CD1c-positive myeloid dendritic cell (primary cell): ENCODE measurements around the gene ITGA2.
A peak's percentile ranks its signal among the peaks of the same experiment; 100 is the strongest.

Experiments used
- DNase-seq: peaks from one replicate; pipeline ENCODE4 v3.0.0-alpha.2; 2016; ENCODE audit errors: extremely low spot score

ITGA2 gene

GRCh38 chr5:53017794-53018391 lies 28.7 kb downstream of the ITGA2 start:
- DNase-seq = no peak

DNA sequence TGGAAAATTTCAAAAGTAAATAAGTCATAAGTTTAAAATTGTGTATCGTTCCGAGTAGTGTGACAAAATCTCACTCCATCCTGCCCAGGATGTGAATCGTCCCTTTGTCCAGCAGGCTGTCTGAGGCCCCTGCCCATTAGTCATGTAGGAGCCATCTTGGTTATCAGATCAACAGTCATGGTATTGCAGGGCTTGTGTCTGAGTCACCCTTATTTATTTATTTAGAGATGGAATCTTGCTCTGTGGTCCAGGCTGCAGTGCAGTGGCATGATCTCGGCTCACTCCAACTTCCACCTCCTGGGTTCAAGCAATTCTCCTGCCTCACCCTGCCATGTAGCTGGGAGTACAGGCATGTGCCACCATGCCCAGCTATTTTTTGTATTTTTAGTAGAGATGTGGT lies 30.2 kb downstream of the ITGA2 start:
- no peak for DNase-seq

DNA sequence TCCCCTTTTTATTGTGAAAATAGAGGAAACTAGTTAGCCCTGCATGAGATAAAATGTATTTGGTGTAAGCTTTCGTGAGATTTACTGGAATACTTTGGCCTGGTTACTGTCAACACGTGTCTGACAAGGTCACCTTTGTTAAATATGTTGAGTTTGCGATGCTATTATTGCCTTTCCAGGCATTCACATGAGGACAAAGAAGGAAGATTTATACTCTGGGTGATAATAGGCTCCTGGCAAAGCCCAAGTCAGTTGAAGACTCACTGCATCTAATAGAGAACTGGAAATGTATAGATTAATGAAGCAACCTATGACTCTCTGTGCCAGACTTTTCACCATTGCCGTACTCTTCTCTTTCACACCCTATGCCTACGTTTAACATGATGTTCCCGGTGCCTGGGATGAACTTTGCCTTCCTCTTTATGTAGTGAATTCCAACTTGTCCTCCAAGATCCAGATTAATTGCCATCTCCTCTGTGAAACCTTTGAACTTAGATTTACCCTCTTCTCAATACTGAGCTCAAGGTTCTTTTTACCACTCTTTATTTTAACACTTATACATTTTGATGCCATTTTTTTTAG lies 33.9 kb downstream of the ITGA2 start:
- no peak for DNase-seq

- peak; percentile 85 for DNase-seq
These were observed 34.8 kb downstream of the ITGA2 start for GRCh38 chr5:53023969-53024368.

DNA sequence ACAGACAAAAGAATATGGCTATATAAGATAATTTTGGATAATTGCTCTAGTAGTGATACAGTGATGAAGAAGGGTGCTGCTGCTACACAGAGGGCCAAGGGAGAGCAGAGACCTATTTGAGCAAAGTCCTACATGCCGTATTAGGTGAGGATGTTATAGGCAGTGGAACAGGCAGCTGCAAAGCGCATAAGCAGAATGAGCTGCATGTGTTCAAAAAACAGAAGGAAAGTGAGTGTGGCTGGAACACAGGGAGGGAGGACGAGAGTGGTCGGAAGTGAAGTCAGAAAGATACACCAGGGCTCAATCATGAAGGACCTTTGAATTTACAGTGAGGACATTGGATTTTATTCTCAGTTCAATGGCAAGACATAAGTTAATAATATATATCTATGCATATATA lies 35.4 kb downstream of the ITGA2 start:
- no peak for DNase-seq

- DNase-seq = no peak
These were observed 36.3 kb downstream of the ITGA2 start for GRCh38 chr5:53025487-53025886.

DNA sequence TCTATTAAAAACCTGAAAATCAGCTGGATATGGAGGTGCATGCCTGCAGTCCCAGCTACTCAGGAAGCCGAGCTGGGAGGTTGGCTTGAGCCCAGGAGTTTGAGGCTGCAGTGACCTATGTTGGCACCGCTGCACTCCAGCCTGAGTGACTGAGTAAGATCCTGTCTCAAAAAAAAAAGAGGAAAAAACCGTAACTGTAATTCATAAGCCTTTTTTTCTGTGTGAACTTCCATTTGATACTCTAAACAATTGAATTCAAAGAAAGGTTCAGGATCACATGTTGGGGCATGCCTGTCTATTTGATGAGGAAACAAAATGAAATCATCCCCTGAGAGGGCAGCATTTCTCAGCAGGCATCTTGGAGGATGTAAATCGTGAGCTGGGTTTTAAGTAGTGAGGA lies 38.8 kb downstream of the ITGA2 start:
- DNase-seq = no peak

- DNase-seq = no peak
These were observed 40.5 kb downstream of the ITGA2 start for GRCh38 chr5:53029608-53030007.

GRCh38 chr5:53030893-53031292 lies 41.7 kb downstream of the ITGA2 start:
- DNase-seq = no peak

DNA sequence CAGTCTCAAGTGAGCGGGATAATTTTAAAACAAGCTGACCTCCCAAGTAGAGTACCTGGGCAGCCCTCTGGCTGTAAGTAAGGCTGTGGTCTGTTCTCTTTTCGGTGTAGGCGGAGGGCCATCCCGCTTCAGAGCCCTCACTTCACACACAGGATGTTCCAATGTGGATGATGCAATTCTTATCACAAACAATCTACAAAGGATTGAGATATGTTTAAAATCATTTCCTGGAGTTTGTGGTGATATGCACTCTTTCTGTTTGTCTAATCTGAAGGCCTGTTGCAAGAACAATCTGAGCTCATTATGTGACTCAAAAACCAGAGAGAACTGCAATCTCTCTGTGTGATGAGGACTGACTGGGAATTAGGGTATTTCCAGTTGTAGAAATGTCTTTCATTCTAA lies 42.5 kb downstream of the ITGA2 start:
- no peak for DNase-seq

DNA sequence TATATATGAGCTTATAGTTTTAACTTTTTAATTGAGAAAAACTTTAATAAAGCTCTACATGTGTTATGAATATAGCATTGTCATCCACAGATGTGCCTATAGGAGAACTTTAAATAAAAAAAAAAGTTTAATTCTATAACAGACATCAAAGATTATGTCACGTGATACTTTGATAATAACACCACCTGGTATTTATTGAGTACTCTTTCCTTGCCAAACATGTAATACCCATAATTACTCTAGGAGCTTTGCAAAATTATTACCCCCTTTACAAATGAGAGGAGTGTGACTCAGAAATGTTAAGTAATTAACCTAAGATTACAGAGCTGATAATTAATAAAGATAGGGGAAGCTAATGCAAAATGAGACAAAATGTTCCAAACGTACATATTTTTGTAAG lies 43.0 kb downstream of the ITGA2 start:
- no peak for DNase-seq

DNA sequence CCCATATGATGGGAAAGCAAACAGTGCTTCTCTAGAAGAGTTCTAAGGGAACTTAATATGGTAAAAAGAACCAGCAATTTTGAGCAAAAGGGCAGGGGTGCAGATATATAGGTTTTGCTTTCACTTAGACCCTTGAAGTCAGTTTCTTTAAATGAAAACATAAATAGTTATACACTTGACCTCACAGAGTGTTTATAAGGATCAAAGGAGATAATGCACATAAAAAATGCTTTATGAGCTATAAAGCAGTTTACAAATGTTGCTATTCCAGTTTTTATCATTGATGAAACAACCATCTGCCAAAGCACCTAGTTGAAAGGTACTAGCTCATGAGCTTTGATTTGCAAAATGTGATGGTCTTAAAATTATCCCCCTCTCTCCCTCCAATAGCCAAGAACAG lies 45.7 kb downstream of the ITGA2 start:
- no peak for DNase-seq

- DNase-seq = no peak
These were observed 46.8 kb downstream of the ITGA2 start for GRCh38 chr5:53035868-53036381.

- no peak for DNase-seq
These were observed 48.1 kb downstream of the ITGA2 start for GRCh38 chr5:53037141-53037859.

DNA sequence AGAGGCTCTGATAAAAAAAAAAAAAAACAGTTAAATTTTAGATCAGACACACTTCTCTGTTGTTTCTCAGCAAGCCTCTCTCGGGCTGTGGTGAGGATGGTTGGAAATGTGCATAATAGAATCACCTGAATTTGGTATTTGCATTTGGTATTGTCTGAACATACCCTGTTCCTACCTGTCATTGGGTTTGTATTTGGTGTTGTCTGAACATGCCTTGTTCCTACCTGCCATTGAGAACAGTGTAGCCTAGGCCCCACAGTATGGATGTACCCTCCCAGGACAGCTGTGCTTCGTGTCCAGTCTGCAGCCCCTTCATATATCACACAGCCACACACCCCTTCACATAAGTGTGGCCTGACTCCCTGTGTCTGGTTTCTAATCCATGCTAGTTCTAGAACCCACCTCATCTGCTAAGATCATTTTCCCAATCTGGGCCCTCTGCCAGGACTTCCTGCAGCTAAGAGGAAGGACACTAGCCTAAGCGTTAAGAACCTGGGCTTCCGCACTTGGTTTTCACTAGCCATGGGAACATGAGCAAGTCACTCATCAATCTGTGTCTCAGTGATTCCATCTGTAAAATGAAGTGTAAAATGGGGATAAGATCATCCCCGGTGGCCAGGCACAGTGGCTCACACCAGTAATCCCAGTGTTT lies 49.2 kb downstream of the ITGA2 start:
- no peak for DNase-seq

- no peak for DNase-seq
These were observed 50.7 kb downstream of the ITGA2 start for GRCh38 chr5:53039855-53040254.

- no peak for DNase-seq
These were observed 52.0 kb downstream of the ITGA2 start for GRCh38 chr5:53041071-53041692.

- DNase-seq = no peak
These were observed 52.6 kb downstream of the ITGA2 start for GRCh38 chr5:53041740-53042139.

- no peak for DNase-seq
These were observed 56.1 kb downstream of the ITGA2 start for GRCh38 chr5:53045263-53045662.

GRCh38 chr5:53048248-53048647 lies 59.1 kb downstream of the ITGA2 start:
- DNase-seq = no peak

DNA sequence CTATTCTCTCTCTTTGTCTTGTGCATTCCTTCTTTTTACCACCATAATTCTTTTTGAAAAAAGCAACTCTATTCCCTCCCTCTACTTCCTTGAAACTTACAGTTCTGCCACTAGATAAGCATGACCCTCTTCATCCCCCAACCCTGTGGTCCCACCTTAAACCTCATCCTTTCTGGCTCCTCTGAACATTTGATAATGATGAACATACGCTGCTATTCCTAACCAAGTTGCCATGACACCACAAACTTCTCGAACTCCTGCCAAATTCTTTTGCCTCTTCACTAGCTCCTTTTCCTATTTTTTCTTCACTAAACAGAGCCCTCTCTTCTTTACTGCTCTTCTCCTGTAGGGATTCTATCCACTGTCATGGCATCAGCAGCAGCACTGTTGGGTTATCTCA lies 63.3 kb downstream of the ITGA2 start:
- DNase-seq = no peak

DNA sequence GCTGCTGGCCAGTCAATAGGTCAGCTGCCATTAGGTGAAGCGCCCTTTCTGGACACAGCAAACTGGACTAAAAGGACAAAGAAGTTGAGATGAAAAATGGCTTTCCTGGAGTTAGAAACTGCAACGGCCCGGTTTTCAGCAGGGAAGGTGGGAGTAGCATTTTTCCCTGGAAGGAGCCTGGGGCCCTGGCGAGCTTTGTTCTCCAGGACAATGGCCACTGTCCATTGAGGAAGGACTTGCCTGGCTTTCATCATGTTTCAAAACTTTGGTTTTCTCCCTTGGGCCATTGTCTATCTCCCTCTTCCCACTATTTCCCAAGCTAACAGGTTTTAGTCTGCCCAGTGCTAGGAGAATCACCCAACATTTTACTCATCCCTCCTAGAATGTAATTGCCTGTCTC lies 64.2 kb downstream of the ITGA2 start:
- DNase-seq = no peak
